DMS79 treated with DMSO at 0.1 percent for 48 hours (cell line): ENCODE measurements around the gene EPHA10.

Experiments used
- DNase-seq: peaks from one replicate; lab custom pipeline; 2025; lab: John Stamatoyannopoulos, UW

EPHA10 gene

DNA sequence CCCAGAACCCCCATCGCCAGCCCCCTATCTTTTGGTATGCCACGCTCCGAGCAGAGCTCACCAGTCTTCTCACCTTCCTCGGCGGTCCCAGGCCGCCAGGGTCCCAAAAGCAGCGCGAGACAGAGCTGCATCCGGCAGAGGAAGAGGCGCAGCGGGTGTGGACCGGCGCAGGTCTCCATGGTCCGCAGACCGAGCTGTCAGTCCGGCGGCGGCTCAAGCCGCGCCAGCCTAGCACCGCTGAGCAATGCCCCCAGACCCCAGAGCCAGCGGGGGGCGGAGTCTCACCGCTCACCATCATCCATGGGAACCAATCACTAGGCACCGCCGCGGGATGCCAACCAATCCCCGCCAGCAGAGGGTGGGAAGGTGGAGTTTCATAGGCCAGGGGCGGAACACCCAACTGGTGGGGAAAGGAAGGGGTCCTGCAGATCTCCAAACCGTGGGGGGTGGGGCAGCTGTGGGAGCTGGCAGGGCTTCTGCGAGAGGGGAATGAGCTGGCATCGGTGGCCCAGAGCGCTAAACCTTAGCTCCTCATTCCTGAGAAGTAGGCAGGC is at the start of gene EPHA10:
TSS of gene EPHA10 (minus strand) at position 233 of the 554 bp plus-strand sequence. CDS start at position 179, 54 bp downstream.
- peak; percentile 83 for DNase-seq

DNA sequence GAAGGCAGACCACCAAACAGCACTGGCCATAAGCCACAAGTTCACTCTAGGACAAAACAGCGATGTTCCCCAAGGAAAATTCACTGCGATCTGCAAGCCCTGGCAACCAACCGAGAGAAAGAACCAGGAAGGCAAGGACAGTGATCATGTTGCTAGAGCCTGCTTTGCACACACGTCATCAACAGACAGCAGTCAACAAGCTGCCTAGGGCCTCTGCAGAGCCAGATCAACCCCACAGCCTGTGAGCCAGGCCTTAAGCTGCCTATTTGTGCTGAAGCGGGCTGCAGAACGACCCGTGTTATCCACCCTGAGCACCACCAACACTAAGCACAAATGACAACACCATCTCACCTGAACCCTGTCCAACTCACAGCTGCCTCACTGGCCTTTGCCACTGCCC is 49.3 kb upstream of the EPHA10 start:
- no peak for DNase-seq

DNA sequence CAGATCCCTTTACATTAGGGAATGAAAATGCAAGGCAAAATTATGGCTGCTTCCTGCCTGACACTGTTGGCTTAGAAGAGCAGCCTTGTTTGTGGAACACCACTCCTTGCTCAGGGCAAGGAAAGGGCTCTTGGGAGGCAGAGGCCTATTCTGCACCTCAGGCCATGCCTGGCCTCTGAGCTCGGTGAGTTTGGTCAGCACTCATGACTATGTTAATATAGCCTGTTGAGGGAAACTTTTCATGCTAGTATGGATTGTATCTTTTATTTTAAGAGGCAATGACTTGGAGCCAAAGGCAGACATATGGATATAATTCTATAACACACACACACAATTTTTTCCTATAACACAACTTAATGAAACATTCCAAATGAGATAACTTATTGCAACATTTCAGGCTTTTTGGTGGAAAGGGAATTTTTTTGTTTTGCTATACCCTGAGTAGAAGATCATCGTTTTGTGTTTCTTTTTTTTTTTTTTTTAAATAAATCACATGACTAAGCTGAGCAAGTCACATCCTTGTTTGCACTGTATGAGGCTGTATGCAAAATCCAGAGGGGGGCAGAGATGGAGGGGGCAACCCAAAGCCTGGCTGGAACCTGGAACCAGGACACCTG is 48.7 kb upstream of the EPHA10 start:
- DNase-seq: no peak

DNA sequence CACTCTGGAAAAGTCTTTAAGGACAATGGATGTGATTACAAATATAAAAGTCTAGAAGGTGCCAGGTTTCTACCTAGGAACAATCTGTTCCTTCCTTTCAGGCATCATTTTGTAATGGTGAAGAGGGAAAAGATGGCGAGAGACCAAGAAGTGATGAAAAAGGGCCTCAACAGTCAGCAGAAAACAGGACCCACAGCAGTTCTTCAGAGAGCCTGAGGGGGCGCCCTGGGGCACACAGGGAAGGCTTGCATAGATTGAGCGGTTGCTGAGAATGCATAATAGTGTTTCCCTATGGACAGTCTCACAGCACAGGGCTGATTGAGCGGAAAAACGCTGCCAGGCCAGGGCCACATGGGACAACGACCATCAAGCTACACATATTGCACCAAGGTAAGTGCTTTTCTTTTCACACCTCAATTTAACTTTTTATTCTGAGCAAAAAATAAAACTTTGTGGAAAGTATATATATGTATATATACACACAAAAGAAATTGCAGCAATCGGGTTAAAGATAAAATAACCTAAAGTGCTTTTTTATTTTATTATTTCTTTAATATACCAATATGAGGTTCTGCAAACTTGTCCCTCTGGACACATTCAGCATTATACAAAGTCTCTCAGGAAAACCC is 46.2 kb upstream of the EPHA10 start:
- peak; percentile 8 for DNase-seq

DNA sequence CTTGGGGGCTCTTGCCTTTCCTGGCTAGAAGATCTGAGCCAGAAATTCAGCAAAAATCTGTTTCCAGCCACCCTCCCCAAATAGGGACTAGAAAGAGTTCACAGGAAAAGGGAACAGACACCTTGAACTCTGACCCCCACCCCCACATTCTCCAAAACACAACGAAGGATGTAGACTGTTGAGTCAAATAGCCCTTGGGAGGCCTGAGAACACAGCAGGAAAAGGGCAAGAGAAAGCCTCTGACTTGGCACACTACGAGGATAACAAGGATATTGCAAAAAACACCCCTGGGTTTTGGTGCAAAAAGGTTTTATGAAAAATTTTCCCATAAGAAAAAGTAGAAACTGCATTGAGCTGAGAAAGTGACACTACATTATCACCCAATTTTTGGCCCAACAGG is 45.0 kb upstream of the EPHA10 start:
- no peak for DNase-seq

DNA sequence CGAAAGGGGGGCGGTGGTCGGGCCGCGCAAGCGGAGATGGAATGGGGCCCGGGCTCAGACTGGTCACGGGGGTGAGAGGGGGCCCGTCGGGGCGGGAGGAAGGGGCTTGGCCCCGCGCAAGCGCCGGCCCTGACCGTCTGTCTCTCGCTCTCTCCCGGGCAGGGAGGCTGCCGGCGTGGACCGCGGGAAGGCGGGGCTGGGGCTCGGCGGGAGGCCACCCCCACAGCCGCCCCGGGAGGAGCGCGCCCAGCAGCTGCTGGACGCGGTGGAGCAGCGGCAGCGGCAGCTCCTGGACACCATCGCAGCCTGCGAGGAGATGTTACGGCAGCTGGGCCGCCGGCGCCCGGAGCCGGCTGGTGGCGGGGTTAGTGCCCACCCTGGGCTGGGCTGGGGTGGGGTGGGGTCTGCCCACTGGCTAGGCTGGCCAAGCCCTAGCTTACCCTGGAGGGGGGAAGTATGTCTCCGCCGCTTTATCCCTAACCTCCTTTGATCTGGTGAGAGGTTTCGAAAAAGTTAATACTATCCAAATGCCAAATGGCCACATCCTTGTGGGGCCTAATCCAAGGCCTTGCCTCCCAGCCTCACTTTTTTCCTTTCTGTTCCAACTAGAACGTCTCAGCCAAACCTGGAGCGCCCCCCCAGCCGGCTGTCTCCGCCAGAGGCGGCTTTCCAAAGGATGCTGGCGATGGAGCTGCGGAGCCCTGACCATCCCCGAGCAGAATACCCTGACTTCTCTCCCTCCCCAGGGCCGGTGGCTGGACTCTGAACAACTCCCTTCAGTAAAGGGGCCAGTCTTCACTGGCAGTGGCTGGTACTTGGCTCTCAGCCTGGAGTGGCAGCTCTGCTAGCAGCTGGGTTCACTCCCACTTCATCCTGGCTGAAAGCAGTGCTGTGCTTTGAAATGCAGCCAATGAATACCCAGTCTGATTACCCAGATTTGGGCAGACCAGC is 43.7 kb upstream of the EPHA10 start:
- DNase-seq: peak; percentile 74

DNA sequence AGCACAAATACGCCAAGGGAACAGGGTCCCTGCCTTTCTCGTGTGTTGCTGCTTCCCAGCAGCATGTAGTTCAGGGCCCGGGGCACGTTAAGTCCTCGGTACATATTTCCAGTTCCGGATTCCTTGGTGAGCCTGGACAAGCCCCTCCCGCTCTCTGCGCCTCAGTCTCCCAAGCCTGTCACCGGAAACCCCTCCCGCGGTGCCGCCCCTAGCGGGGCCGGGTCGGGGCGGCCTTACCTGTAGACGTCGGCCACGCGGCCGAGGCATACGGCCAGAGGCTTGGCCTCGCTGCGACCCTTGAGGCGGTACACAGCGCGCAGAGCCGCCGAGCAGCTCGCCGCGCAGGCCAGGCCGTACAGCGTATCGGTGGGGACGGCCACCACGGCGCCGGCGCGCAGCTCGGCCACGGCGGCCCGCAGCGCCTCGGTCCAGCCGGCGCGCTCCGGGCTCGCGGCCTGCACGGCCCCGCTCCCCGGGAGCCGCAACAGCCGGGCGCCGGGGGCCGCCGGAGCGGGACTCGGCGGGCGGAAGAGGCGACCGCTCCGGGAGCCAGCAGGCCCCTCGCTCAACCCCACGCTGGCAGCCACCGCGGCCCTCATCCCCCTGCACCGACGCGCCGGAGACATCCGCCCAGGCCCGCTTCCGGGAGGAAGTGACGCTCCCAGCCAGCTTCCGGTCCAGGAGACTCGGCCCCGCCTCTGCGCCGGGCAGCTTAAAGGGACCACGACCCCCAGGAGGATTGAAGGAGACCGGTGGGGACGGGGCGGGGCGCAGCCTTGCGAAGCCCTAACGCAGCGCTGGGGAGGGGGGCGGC is 42.8 kb upstream of the EPHA10 start, which contains the start of the genes C1orf122 and YRDC:
TSS of gene C1orf122 (plus strand) at position 236 of the 814 bp plus-strand sequence. CDS start 615 bp downstream, outside the sequence.
TSS of gene YRDC (minus strand) at position 654 of the 814 bp plus-strand sequence. CDS start at position 626, 28 bp downstream.
- peak; percentile 85 for DNase-seq

DNA sequence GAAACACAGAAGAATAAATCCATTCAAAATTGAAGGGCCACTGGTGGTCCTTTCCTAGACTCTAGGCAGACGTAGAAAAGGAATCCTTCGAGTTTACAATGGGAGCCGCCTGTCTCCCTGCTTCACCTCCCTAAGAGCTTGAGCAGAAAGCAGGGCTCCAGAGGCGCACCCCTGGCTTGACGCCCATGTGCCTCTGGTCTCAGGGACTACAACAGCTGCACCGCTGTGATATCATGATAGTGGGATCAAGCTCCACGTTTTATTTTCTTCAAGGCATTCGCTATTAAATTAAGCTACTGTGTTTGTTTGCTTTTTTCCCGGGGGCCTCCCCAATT is 42.3 kb upstream of the EPHA10 start:
- no peak for DNase-seq

DNA sequence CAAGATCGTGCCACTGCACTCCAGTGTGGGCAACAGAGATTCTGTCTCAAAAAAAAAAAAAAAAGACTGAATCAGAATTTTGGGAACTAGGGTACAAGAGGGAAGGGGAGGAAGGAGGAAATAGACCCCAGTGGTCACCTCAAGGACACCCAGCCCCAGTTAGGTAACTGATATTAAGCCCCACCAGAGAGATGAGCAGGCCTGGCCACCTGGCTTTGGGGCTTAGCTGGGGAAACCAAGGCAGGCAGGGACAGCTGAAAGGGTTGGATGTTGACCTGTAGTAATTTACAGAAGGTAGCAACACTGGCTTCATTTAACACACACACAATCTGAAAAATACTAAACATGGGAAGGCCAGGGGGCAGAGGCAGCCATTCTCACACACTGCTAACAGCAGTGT is 37.5 kb upstream of the EPHA10 start:
- no peak for DNase-seq

DNA sequence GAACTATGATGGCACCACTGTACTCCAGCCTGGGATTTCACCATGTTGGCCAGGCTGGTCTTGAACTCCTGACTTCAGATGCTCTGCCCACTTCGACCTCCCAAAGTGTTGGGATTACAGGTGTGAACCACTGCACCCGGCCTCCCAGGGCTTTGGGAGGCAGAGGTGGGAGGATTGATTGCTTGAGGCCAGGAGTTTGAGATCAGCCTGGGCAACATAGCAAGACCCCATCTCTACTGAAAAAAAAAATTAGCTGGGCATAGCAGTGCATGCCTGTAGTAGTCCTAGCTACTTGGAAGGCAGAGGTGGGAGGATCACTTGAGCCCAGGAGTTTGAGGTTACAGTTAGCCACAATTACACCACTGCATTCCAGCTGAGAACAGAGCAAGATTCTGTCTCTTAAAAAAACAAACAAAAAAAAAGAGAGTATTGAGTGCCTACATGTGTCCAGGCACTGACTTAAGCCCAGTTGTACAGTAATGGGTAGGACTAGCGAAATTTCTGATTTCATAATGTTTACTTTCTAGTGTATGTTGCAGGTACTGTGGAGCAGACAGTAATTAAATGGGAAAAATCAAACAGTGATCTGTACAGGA is 32.9 kb upstream of the EPHA10 start:
- no peak for DNase-seq

DNA sequence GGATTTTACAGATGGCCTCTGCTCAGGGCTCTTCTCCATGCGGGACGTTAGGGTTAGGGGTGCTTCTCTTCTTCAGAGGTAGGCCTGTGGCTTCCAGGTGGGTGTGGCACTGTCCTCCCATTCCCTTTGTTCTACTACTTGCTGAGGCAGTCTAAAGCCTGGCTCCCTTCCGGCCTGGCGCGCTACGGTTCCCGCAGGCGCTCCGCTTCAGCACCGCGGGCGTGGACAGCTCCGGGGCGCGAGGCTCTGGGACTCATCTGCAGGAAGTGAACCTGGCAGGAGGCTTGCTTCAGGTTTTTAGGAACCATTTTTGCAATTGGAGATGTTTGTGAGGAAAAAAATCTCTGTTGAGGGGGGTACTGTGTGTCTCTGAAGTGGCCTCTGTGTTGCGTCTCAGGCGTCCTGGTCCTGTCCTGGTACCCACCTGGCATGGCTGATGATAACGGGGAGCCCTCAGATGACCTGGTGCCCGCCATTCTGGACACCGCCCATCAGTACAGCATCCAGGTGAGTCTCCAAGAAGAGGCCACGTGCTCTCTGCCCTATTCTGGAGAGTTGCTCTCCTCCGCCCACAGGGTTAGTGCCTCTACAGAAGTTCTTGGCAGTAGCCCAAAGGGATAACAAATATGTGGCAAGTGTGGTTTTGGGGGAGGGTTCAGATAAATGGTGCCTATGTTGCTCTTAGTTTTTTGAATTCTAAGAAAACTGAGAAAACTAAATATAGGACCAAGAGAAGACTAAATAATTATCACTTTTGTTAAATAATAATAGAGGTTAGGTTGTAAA is 30.6 kb upstream of the EPHA10 start:
- DNase-seq: peak; percentile 81

DNA sequence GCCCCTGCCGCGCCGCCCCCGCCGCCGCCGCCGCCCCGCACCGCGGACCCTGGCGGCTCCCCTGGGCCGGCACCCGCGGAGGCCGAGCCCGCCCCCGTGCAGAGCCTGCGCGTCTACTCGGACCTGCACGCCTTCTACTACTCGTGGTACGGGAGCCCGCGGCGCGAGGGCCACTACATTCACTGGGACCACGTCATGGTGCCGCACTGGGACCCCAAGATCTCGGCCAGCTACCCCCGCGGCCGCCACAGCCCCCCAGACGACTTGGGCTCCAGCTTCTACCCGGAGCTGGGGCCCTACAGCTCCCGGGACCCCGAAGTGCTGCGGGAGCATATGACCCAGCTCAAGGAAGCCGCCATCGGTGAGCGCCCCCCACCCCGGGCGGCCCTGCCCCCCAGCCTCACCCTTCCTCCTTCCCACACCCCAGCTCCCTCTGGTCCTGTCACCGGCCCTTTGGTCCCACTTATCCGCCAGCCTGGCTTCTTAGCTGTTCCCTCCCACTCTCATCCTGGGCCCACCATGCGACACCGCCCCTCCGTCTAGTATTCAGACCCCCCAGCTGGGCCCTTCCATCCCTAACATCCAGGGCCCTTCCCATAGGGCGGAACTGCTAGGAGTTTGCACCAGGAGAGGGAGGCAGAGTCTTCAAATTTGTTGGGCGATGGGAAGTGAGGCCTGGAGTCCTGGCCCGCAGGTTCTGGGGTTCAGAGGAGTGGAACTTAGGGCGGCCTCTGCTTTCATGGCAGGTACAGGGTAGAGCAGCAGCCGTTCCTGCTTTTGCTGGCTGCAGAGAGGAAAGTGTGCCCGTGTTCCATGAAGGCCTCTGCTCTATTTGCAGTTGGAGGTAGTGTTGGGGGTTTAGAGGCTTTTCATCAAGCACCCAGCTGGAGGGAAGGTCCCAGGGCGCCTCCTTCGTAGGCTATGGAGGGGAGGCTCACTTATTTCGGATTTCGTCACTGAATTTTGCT is 29.7 kb upstream of the EPHA10 start:
- DNase-seq: peak; percentile 33

DNA sequence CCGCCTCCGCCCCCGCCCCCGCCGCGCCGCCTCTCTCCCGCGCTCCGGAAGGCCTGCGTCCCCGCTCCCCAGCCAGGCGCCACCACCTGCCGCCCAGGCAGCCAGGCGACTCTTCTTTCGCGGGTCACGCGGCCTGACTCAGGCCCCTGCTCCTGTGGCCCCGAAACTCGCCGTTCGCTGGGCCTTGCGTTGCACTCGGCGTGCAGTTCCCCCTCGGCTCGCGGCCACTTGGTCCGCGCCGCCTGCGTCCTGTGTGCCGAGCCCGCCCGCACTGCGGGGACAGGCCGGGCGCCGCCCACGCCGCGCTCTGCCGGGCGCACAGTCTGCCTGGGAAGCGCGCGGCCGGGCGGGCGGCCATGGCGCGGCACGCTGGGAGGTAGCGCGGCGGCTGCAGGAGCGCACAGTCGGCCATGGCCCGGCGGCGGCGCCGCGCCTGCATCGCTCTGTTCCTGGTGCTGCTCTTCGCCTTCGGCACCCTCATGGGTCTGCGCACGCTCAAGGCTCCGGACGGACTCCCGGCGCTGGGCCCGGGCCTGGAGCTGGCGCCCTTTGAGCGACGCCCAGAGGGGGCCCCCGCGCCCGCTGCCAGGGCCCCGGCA is 29.0 kb upstream of the EPHA10 start, which contains the start of gene MANEAL:
TSS of gene MANEAL (plus strand) at position 75 of the 599 bp plus-strand sequence. CDS start at position 411, 336 bp downstream.
- peak; percentile 47 for DNase-seq

DNA sequence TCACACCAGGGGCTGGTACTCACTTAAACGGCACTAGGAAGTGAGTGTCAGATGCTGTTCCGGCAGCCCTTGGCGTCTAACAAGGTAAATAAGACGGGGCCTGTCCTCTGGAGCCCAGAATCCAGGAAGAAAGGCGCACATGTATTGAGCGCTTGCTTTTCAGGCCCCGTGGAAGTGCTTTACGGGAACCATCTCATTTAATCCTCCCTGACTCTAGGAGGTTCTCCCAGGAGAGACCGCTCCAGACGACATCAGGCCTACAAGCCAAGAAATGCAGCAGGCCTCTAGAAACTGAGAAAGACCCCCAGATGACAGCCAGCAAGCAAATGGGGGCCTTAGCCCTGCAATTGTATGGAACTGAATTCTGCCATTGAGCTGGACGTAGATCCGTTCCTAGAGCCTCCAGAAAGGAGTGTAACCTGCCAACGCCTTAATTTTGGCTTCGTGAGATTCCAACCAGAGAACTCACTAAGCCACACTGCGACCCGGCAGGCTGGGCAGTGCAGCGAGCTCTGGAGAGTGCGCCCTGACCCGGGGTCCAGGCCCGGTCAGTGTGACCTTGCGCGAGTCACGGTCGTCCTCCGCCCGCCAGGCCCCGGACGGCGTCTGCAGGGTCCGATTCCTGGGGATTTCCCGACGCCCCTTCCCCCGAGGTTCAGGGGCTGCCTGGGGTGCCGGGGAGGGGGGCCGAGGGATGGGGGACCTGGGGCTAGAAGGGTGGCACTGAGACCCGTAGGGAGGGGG is 28.2 kb upstream of the EPHA10 start:
- no peak for DNase-seq

DNA sequence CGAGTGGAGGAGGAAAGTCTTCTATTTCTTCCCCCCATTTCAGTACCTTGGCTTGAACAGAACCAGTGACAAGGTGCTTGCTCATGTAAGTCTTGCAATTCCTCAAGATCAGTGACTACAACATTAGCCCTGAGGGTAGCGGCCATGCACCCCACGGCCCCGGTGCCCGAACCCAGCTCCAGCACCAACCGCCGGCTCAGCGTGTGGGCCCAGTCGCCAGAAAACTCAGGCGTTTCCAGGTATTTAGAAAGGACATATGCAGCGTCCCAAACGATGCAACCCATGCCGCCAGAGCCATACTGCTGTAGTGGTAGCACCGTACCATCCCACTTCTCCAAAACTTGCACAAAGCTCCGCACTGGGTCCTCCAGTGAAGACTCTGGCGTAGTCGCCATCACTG is 17.6 kb upstream of the EPHA10 start:
- no peak for DNase-seq

DNA sequence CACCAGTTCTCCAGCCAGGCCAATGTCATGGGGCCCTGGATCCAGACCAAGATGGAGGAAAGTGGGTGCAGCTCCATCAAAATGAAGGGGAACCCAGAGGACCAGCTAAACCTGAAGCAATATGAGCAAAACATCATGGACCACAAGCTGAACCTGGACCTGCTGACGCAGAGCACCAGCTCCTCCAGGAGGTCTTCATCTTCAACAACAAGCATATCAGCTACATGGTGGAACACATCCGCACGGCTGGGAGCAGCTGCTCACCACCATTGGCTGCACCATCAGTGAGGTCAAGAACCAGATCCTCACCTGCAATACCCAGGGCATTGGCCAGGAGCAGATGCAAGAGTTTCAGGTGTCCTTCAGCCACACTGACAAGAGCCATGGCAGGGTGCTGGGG is 13.7 kb upstream of the EPHA10 start:
- no peak for DNase-seq

DNA sequence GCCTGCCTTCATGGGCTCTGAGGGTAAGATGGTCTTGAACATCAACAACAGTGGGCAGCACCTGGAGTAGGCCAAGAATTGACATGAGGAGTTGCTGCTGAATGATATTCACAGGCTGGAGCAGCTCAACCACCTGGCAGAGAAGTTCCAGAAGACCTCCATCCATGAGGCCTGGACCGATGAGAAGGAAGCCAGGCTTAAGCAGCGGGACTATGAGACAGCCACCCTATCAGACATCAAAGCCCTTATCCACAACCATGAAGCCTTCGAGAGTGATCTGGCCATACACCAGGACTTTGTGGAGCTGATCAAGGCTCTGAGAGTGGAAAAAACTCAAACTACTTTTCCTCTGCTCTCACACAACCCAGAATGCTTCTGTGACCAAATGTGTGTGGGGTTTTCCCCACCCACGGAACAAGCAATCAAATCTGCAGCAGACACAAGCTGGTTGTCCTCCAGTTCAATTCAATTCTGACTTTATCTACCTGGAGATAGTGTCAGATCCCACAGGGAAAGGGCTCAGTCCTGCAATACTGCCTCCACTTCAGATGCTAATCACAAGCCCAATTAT is 12.1 kb upstream of the EPHA10 start:
- no peak for DNase-seq
